ENCODE data around the gene C1orf122.

Gene C1orf122

DNA sequence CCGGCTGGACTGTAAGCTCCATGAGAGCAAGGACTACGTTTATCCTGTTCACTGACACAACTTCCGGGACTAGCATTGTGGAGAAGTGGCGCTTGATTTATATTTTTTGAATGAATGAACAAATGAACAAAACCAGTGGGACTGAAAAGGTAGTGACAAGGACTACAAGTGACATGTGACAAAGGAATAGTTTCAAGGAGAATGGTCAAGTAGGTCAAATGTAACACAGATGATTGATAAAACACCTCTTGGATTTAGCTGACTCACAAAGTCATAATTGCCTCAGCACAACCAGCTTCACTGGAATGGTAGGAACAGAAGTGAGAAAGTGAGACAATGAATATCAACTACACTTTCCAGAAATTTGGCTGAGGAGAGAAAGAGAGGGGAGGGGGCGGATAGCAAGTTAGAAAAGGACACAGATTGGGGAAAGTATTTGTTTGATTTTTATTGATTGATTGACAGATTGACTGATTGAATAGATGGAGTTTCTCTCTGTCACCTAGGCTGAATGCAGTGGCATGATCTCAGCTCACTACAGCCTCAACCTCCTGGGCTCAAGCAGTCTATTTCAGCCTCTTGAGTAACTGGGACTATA, 37.6 kb downstream of the C1orf122 start:
- H3K27me3 ChIP-seq (ENCODE audit: control insufficient read depth in 3 of 3, insufficient read depth in 3 of 3, low read depth in 1 of 3, low read length in 3 of 3) = no peaks in the 10 kb centered on the region
- H3K4me2 ChIP-seq (ENCODE audit: insufficient read depth, low read length, poor library complexity, severe bottlenecking) = no peak overlapping the region
- H2BK12ac ChIP-seq (ENCODE audit: low read length) = no peak overlapping the region
- peaks cover 0 to 47% of the 10 kb centered on the region in 2 donors for H3K36me3 ChIP-seq (replicated peaks in 1 of 2; ENCODE audit: control insufficient read depth in 2 of 2, insufficient read depth in 2 of 2, low read length in 2 of 2)
- H3K79me1 ChIP-seq (ENCODE audit: low read depth, low read length) = peaks cover 2% of the 10 kb centered on the region
- H3K4ac ChIP-seq (ENCODE audit: low read length) = no peak overlapping the region
- no peak overlapping the region for H2BK15ac ChIP-seq (ENCODE audit: low read length)
- H3K27ac ChIP-seq (replicated peaks; ENCODE audit: low read length) = no peak overlapping the region
- H3K14ac ChIP-seq (ENCODE audit: low read length) = no peak overlapping the region
- H3K9me3 ChIP-seq (replicated peaks in 1 of 2; ENCODE audit: control insufficient read depth in 2 of 2, insufficient read depth in 1 of 2, low read depth in 1 of 2, low read length in 2 of 2) = no peaks in the 10 kb centered on the region
- no peak overlapping the region for H4K91ac ChIP-seq (ENCODE audit: low read depth, low read length, poor library complexity)
- no peak overlapping the region for H4K8ac ChIP-seq (ENCODE audit: low read depth, low read length)
- WGBS, 2 donors (ENCODE audit: extremely low coverage in 2 of 2, insufficient read length in 2 of 2, insufficient replicate concordance in 1 of 2) = no CpG with 5 or more reads among the region's 5 CpGs
- H3K18ac ChIP-seq (ENCODE audit: low read length) = no peak overlapping the region
- DNase-seq (ENCODE audit: low spot score) = no peak
- H3K9ac ChIP-seq (ENCODE audit: low read depth, low read length, poor library complexity) = no peak overlapping the region
- H3K4me1 ChIP-seq (ENCODE audit: control insufficient read depth in 2 of 2, insufficient read depth in 1 of 2, low read depth in 1 of 2, low read length in 2 of 2) = no peaks in the 10 kb centered on the region
- no peak overlapping the region for H2BK120ac ChIP-seq (ENCODE audit: low read depth, low read length)
- no peak overlapping the region for H2AFZ ChIP-seq (ENCODE audit: low read length)
- no peak overlapping the region for H3K23ac ChIP-seq (ENCODE audit: low read depth, low read length, poor library complexity)
- H2AK5ac ChIP-seq (ENCODE audit: low read depth, low read length) = no peak overlapping the region
- no peak overlapping the region for H3K4me3 ChIP-seq (ENCODE audit: low read length in 2 of 2)
- no peak overlapping the region for H2BK5ac ChIP-seq (ENCODE audit: low read length)

DNA sequence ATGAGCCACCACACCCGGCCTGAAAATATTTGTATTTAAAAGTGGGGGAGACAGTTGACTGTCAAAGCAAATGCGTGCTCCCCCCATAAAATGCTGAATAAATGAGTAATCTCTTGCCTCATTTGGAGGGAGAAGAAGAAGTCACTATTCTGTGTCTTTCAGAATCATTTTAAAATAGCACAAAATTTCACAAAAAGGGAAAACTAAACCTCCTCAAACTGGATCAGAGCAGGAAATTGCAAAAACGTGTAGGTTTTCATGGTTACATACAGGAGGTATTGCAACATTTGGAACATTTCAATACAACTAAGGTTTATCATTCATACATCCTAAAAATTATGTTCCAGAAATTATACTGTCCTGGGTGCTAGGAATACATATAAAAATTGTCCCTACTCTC, 38.2 kb downstream of the C1orf122 start:
- no peak overlapping the region for H2BK5ac ChIP-seq (ENCODE audit: low read length)

DNA sequence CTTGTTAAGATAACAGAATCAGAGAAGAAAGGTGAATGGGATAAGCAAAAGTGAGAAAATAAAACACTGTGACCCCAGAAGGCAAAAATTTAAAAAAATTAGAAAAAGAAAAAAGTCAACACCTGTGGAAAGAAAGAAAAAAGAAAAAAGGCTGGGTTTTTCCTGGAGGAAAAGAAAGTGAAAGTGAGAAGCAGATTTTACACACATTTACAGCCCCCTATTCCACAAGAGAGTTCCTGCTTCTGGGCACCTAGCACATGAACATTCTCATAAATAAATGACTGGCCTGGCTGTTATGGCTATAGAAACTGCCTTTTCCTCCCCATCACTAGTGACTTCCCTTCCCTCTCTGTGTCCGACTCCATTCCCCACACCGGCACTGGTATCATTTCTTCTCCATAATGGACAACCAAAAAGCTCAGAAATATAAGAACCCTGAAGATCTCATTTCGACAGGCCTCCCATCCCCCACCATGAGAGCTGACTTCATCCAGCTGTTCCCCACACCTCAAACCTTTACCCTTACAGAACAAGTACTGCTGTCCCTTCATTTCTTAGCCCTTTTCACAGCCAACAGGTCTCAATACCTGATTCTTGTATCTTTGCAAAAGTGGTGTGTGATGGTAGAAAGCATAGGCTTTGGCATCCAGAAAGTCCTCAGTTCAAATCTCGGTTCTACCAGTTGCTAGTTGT, 39.2 kb downstream of the C1orf122 start:
- WGBS, 2 donors (ENCODE audit: extremely low coverage in 2 of 2, insufficient read length in 2 of 2, insufficient replicate concordance in 1 of 2) = no CpG with 5 or more reads among the region's 4 CpGs
- no peaks in the 10 kb centered on the region for H3K27me3 ChIP-seq (ENCODE audit: control insufficient read depth in 3 of 3, insufficient read depth in 3 of 3, low read depth in 1 of 3, low read length in 3 of 3)
- no peaks in the 10 kb centered on the region for H3K4me1 ChIP-seq (ENCODE audit: control insufficient read depth in 2 of 2, insufficient read depth in 1 of 2, low read depth in 1 of 2, low read length in 2 of 2)
- H3K18ac ChIP-seq (ENCODE audit: low read length) = no peak overlapping the region
- no peak overlapping the region for H3K4me3 ChIP-seq (ENCODE audit: low read length in 2 of 2)
- H4K8ac ChIP-seq (ENCODE audit: low read depth, low read length) = no peak overlapping the region
- no peak overlapping the region for H2AK5ac ChIP-seq (ENCODE audit: low read depth, low read length)
- no peak overlapping the region for H2BK120ac ChIP-seq (ENCODE audit: low read depth, low read length)
- H4K91ac ChIP-seq (ENCODE audit: low read depth, low read length, poor library complexity) = no peak overlapping the region
- H3K4ac ChIP-seq (ENCODE audit: low read length) = no peak overlapping the region
- H2AFZ ChIP-seq (ENCODE audit: low read length) = no peak overlapping the region
- H3K9me3 ChIP-seq (replicated peaks in 1 of 2; ENCODE audit: control insufficient read depth in 2 of 2, insufficient read depth in 1 of 2, low read depth in 1 of 2, low read length in 2 of 2) = no peaks in the 10 kb centered on the region
- no peak overlapping the region for H3K14ac ChIP-seq (ENCODE audit: low read length)
- no peak for DNase-seq (ENCODE audit: low spot score)
- no peak overlapping the region for H3K27ac ChIP-seq (replicated peaks; ENCODE audit: low read length)
- no peak overlapping the region for H2BK15ac ChIP-seq (ENCODE audit: low read length)
- no peak overlapping the region for H3K23ac ChIP-seq (ENCODE audit: low read depth, low read length, poor library complexity)
- H2BK12ac ChIP-seq (ENCODE audit: low read length) = no peak overlapping the region
- peaks cover 2% of the 10 kb centered on the region for H3K79me1 ChIP-seq (ENCODE audit: low read depth, low read length)
- no peak overlapping the region for H3K4me2 ChIP-seq (ENCODE audit: insufficient read depth, low read length, poor library complexity, severe bottlenecking)
- H2BK5ac ChIP-seq (ENCODE audit: low read length) = no peak overlapping the region
- peaks cover 0 to 49% of the 10 kb centered on the region in 2 donors for H3K36me3 ChIP-seq (replicated peaks in 1 of 2; ENCODE audit: control insufficient read depth in 2 of 2, insufficient read depth in 2 of 2, low read length in 2 of 2)
- no peak overlapping the region for H3K9ac ChIP-seq (ENCODE audit: low read depth, low read length, poor library complexity)

More for the DNA sequence above, 38.2 kb downstream of the C1orf122 start:
- Histone ChIP-seq H2BK15ac (ENCODE audit: low read length) (no peak overlapping the region), H3K4me2 (ENCODE audit: insufficient read depth, low read length, poor library complexity, severe bottlenecking) (no peak overlapping the region), H3K27me3 (ENCODE audit: control insufficient read depth in 3 of 3, insufficient read depth in 3 of 3, low read depth in 1 of 3, low read length in 3 of 3) (no peaks in the 10 kb centered on the region), H3K9ac (ENCODE audit: low read depth, low read length, poor library complexity) (no peak overlapping the region), H4K8ac (ENCODE audit: low read depth, low read length) (no peak overlapping the region), H3K14ac (ENCODE audit: low read length) (no peak overlapping the region), H3K23ac (ENCODE audit: low read depth, low read length, poor library complexity) (no peak overlapping the region), H3K4me1 (ENCODE audit: control insufficient read depth in 2 of 2, insufficient read depth in 1 of 2, low read depth in 1 of 2, low read length in 2 of 2) (no peaks in the 10 kb centered on the region), H3K4ac (ENCODE audit: low read length) (no peak overlapping the region), H2AK5ac (ENCODE audit: low read depth, low read length) (no peak overlapping the region), H3K9me3 (replicated peaks in 1 of 2; ENCODE audit: control insufficient read depth in 2 of 2, insufficient read depth in 1 of 2, low read depth in 1 of 2, low read length in 2 of 2) (no peaks in the 10 kb centered on the region), H3K18ac (ENCODE audit: low read length) (no peak overlapping the region), H3K36me3 (replicated peaks in 1 of 2; ENCODE audit: control insufficient read depth in 2 of 2, insufficient read depth in 2 of 2, low read length in 2 of 2) (peaks cover 0 to 47% of the 10 kb centered on the region in 2 donors), H2BK12ac (ENCODE audit: low read length) (no peak overlapping the region), H3K79me1 (ENCODE audit: low read depth, low read length) (peaks cover 2% of the 10 kb centered on the region), H3K27ac (replicated peaks; ENCODE audit: low read length) (no peak overlapping the region), H4K91ac (ENCODE audit: low read depth, low read length, poor library complexity) (no peak overlapping the region), H2BK120ac (ENCODE audit: low read depth, low read length) (no peak overlapping the region), H3K4me3 (ENCODE audit: low read length in 2 of 2) (no peak overlapping the region), H2AFZ (ENCODE audit: low read length) (no peak overlapping the region)
- no CpG with 5 or more reads among the region's 3 CpGs for WGBS, 2 donors (ENCODE audit: extremely low coverage in 2 of 2, insufficient read length in 2 of 2, insufficient replicate concordance in 1 of 2)
- DNase-seq (ENCODE audit: low spot score) = no peak

DNA sequence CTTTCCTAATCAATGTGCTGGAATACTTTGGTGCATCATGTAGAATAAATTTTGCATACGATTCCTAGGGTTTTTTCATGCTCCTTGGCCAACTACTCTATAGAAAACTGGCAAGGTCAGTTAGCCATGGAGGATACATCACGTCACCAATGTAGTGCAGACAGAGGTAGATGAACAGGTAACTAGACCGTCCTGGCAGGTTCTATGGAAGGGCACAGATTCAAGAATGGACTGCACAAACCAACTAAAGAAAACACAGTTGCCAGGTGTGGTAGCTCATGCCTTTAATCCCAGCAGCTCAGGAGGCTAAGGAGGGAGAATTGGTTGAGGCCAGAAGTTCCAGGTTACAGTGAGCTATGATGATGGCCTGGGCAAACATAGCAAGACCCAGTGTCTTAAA, 41.9 kb downstream of the C1orf122 start:
- Histone ChIP-seq H4K91ac (ENCODE audit: low read depth, low read length, poor library complexity) (no peak overlapping the region), H3K9me3 (replicated peaks in 1 of 2; ENCODE audit: control insufficient read depth in 2 of 2, insufficient read depth in 1 of 2, low read depth in 1 of 2, low read length in 2 of 2) (no peaks in the 10 kb centered on the region), H3K14ac (ENCODE audit: low read length) (no peak overlapping the region), H3K79me1 (ENCODE audit: low read depth, low read length) (peaks cover 2% of the 10 kb centered on the region), H3K27me3 (ENCODE audit: control insufficient read depth in 3 of 3, insufficient read depth in 3 of 3, low read depth in 1 of 3, low read length in 3 of 3) (no peaks in the 10 kb centered on the region), H3K4me2 (ENCODE audit: insufficient read depth, low read length, poor library complexity, severe bottlenecking) (no peak overlapping the region), H3K23ac (ENCODE audit: low read depth, low read length, poor library complexity) (no peak overlapping the region), H3K4ac (ENCODE audit: low read length) (no peak overlapping the region), H3K18ac (ENCODE audit: low read length) (no peak overlapping the region), H2BK5ac (ENCODE audit: low read length) (no peak overlapping the region), H2BK15ac (ENCODE audit: low read length) (no peak overlapping the region), H2AFZ (ENCODE audit: low read length) (no peak overlapping the region), H3K4me1 (ENCODE audit: control insufficient read depth in 2 of 2, insufficient read depth in 1 of 2, low read depth in 1 of 2, low read length in 2 of 2) (no peaks in the 10 kb centered on the region), H2BK12ac (ENCODE audit: low read length) (no peak overlapping the region), H3K36me3 (replicated peaks in 1 of 2; ENCODE audit: control insufficient read depth in 2 of 2, insufficient read depth in 2 of 2, low read length in 2 of 2) (peaks cover 0 to 70% of the 10 kb centered on the region in 2 donors), H3K4me3 (ENCODE audit: low read length in 2 of 2) (no peak overlapping the region), H2AK5ac (ENCODE audit: low read depth, low read length) (no peak overlapping the region), H4K8ac (ENCODE audit: low read depth, low read length) (no peak overlapping the region), H2BK120ac (ENCODE audit: low read depth, low read length) (no peak overlapping the region), H3K27ac (replicated peaks; ENCODE audit: low read length) (no peak overlapping the region), H3K9ac (ENCODE audit: low read depth, low read length, poor library complexity) (no peak overlapping the region)
- no peak for DNase-seq (ENCODE audit: low spot score)
- WGBS, 2 donors (ENCODE audit: extremely low coverage in 2 of 2, insufficient read length in 2 of 2, insufficient replicate concordance in 1 of 2) = no CpG with 5 or more reads among the region's 3 CpGs
